ENCODE data around the gene LMAN2. TPM values are rescaled to one million over a fixed set of nuclear protein-coding genes. Genes with fewer than 3 reads are reported as not detected.

LMAN2 gene
- total RNA-seq, 1 experiment from 2014 or later: 128 TPM

DNA sequence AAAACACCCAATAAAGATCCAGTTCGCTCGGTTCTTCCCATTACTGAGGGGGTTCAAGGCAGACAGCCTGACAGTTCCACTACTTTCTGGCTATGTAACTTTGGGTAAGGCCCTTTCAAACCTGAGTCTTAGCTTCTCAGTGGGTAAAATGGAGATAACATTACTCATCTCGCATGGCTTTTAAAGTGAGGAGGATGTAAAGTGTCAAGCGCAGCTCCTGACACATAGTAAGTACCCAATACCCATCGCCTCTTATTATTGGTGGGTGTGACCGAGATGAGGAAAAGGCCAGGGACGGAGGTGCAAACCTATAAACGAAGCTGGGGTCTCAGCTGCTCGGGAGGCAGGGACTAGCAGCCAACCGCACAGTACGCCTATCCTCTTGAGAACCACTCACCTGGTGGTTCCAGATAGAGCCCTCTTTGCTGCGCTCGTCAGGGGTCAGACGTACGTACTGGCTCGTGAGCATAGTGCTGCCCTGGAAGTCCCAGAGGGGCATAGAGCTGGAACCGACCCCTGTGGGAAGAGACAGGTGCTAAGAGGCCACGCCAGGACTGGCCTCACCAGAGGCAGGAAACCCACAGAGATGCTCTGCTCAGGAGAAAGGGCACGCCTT, 584 bp downstream of the LMAN2 start:
- H3K9me2 ChIP-seq (ENCODE audit: insufficient read depth): no peaks in the 10 kb centered on the region
- H3K27ac ChIP-seq (ENCODE audit: low read depth, low read length): peak overlapping the region; percentile 77
- H3K4me3 ChIP-seq (replicated peaks in 1 of 2; ENCODE audit: low read depth in 1 of 2, low read length in 2 of 2): peak overlapping the region; percentile 98 to 100
- peaks cover 14 to 16% of the 10 kb centered on the region in 2 experiments for H3K4me1 ChIP-seq (ENCODE audit: control insufficient read depth in 1 of 2, insufficient read depth in 2 of 2, low read length in 2 of 2)
- H3K9ac ChIP-seq (ENCODE audit: low read length): peak overlapping the region; percentile 92
- BruUV-seq (replicated peaks): TSS peak; percentile 44
- intact Hi-C loops (cut with micrococcal nuclease): no loop called here
- CTCF ChIA-PET: interaction anchor here (1.2 to 2.3 kb wide), 5 partner anchors 16 to 104 kb away, joined by 3 to 9 read pairs (median 7); no protein-coding TSS in a partner anchor
- TF ChIP-seq, protein P1, sequence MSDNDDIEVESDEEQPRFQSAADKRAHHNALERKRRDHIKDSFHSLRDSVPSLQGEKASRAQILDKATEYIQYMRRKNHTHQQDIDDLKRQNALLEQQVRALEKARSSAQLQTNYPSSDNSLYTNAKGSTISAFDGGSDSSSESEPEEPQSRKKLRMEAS (IDR thresholded peaks at IDR 0.05): no peak
- TF ChIP-seq ELF1 (IDR thresholded peaks at IDR 0.05; ENCODE audit: borderline replicate concordance, low read depth) (no peak), ZNF274 (IDR thresholded peaks at IDR 0.05; ENCODE audit: low read depth, low read length) (no peak), JUND (IDR thresholded peaks at IDR 0.05) (no peak), POLR2AphosphoS5 (IDR thresholded peaks at IDR 0.05; ENCODE audit: low read depth, low read length) (no peak), EZH2phosphoT487 (IDR thresholded peaks at IDR 0.05; ENCODE audit: borderline replicate concordance) (no peak), YY1 (IDR thresholded peaks at IDR 0.05; ENCODE audit: extremely low read depth, insufficient replicate concordance, low read depth, low read length) (no peak), EZH2 (IDR thresholded peaks at IDR 0.05) (no peak), EGR1 (IDR thresholded peaks at IDR 0.05; ENCODE audit: low read depth) (no peak), TCF7L2 (IDR thresholded peaks at IDR 0.05; ENCODE audit: borderline replicate concordance, extremely low read depth, insufficient read depth, insufficient read length) (no peak), FOSL1 (IDR thresholded peaks at IDR 0.05; ENCODE audit: low read depth) (no peak), SRF (IDR thresholded peaks at IDR 0.05; ENCODE audit: low read depth) (no peak), POLR2A (IDR thresholded peaks at IDR 0.05; ENCODE audit: borderline replicate concordance, extremely low read depth, insufficient read depth, insufficient read length) (no peak), CBX3 (IDR thresholded peaks at IDR 0.05; ENCODE audit: low read depth) (no peak), SP1 (IDR thresholded peaks at IDR 0.05; ENCODE audit: low read depth) (no peak), ZFX (IDR thresholded peaks at IDR 0.05) (no peak)
- TF ChIP-seq, protein P2, sequence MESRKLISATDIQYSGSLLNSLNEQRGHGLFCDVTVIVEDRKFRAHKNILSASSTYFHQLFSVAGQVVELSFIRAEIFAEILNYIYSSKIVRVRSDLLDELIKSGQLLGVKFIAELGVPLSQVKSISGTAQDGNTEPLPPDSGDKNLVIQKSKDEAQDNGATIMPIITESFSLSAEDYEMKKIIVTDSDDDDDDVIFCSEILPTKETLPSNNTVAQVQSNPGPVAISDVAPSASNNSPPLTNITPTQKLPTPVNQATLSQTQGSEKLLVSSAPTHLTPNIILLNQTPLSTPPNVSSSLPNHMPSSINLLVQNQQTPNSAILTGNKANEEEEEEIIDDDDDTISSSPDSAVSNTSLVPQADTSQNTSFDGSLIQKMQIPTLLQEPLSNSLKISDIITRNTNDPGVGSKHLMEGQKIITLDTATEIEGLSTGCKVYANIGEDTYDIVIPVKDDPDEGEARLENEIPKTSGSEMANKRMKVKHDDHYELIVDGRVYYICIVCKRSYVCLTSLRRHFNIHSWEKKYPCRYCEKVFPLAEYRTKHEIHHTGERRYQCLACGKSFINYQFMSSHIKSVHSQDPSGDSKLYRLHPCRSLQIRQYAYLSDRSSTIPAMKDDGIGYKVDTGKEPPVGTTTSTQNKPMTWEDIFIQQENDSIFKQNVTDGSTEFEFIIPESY (IDR thresholded peaks at IDR 0.05; ENCODE audit: extremely low read depth, insufficient replicate concordance, low read length): no peak
- TF ChIP-seq, protein P3, sequence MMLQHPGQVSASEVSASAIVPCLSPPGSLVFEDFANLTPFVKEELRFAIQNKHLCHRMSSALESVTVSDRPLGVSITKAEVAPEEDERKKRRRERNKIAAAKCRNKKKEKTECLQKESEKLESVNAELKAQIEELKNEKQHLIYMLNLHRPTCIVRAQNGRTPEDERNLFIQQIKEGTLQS (IDR thresholded peaks at IDR 0.05): no peak
- DNase-seq (ENCODE audit: low read depth, low spot score): no peak
- RAD21 ChIA-PET (ENCODE audit: low non-redundant PET in 1 of 2, low total read pairs in 2 of 2, uncharacterized antibody in 2 of 2, unreplicated experiment in 2 of 2): no interaction called here
- no peaks in the 10 kb centered on the region for H3K27me3 ChIP-seq (ENCODE audit: insufficient read depth, low read length)
- H4K20me1 ChIP-seq (ENCODE audit: insufficient read depth): no peaks in the 10 kb centered on the region
- peaks cover 0 to 4% of the 10 kb centered on the region in 2 experiments; a peak in 1 of 4 replicates for H3K9me3 ChIP-seq (ENCODE audit: control insufficient read depth in 1 of 2, insufficient read depth in 1 of 2, low read depth in 1 of 2, low read length in 2 of 2)
- peaks cover 7 to 8% of the 10 kb centered on the region in 2 experiments; a peak in 3 of 4 replicates for H3K36me3 ChIP-seq (ENCODE audit: control insufficient read depth in 1 of 2, insufficient read depth in 2 of 2, low read length in 2 of 2)
- peaks cover 56% of the 10 kb centered on the region for H3K79me2 ChIP-seq (ENCODE audit: insufficient read depth, low read length)
- ATAC-seq: no peak; the same call in 1 of the 2 replicates
- H2AFZ ChIP-seq (ENCODE audit: low read depth, low read length, poor library complexity, severe bottlenecking): no peak overlapping the region
- POLR2A ChIA-PET: interaction anchor here (1.2 to 2.8 kb wide), 4 partner anchors 9 to 104 kb away, joined by 3 to 9 read pairs (median 5); no protein-coding TSS in a partner anchor
- H3K4me2 ChIP-seq (ENCODE audit: low read length): peak overlapping the region; percentile 91
